AG08395 (cell line): ENCODE data around the gene CD163L1.
"Not testable (repeated sequence)": the region's sequence is repeated elsewhere in the genome, so short reads cannot be mapped to it uniquely, and the experiment has no call there.

Experiments used
- DNase-seq: peaks from one replicate; pipeline ENCODE4 v3.0.0; 2012; ENCODE audit warnings: mixed read lengths, low spot score

CD163L1 gene

GRCh38 chr12:7404275-7404674 lies 39.7 kb downstream of the CD163L1 start:
- DNase-seq = no peak

GRCh38 chr12:7403466-7403865 lies 40.5 kb downstream of the CD163L1 start:
- DNase-seq = no peak

DNA sequence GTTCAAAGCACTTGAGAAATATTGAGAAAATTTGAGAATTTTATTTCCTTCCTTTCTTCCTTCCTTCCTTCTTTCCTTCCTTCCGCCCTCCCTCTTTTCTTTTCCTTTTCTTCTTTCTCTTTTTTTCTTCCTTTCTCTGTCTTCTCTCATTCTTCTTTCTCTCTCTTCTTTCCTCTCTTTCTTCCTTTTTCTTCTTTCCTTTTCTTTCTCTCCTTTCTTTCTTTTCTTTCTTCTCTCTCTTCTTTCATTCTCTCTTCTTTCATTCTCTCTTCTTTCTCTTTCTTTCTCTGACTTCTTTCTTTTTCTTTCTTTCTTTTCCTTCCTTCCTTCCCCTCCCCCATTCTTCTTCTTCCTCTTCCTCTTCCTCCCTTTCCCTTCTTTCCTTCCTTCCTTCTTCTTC lies 44.9 kb downstream of the CD163L1 start:
- DNase-seq = no peak

DNA sequence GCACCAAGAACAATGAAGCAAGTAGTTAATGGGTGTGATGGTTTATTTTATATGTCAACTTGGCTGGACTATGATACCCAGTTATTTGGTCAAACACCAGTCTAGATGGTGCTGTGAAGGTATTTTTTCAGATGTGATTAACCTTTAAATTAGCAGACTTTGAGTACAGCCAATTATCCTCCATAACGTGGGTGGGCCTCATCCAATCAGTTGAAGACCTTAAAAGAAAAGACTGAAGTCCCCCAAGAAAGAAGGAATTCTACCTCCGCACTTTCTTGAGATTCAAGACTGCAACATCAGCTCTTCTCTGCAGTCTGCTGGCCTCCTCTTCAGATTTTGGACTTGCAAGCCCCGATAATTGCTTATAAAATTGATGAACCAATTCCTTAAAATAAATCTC lies 47.5 kb downstream of the CD163L1 start:
- DNase-seq = no peak

- DNase-seq = peak; percentile 22
Observed at GRCh38 chr12:7395950-7396349, 48.0 kb downstream of the CD163L1 start.

DNA sequence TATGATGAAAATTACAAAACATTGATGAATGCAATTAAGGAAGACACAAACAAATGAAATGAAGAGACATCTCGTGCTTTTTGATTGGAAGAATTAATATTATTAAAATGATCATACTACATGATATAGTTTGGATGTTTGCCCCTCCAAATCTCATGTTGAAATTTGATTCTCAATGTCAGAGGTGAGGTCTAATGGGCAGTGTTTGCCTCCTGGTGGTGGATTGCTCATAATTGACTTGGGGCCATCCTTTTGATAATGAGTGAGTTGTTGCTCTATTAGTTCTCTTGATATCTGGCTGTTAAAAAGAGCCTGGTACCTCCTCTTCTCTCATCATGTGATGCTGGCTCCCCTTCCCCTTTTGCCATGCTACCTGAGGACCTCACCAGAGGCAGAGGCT lies 56.7 kb downstream of the CD163L1 start:
- no peak for DNase-seq

DNA sequence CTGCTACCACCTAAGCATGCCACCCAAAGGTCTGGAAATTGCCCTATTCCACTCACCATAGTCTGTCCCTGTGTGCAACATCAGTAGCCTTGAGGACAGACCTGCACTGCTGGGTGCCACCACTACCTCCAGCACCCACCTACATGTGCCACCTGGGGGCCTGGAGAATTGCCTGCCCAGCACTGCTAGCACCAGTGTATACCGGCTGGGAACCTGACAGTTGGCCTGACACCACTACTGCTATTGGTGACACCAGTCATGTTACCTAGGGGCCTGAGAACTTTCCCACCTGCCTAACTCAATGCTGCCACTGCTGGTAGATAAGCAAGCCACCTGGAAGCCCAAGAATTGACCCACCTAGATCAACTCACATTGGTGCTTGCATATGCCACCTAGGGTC lies 60.8 kb downstream of the CD163L1 start:
- no peak for DNase-seq

GRCh38 chr12:7376196-7376595 lies 67.8 kb downstream of the CD163L1 start:
- no peak for DNase-seq

DNA sequence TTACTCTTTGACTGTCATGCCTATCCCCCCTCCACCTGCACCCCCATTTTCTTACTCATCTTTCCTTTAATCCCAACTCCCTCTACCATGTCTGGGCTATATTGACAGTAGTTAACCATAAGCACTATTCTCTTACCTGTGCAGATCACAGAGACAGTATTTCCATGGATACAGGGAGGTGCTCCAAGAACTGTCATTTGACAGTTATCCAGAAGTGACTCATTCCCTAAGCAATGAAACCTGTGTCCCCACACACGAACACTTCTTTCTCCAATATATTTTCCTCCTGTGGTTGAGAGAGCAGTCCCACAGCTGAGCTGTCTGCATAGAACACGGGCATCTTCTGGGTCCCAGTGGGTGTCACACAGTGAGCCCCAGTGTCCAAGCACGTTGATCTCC lies 68.8 kb downstream of the CD163L1 start:
- DNase-seq = no peak

DNA sequence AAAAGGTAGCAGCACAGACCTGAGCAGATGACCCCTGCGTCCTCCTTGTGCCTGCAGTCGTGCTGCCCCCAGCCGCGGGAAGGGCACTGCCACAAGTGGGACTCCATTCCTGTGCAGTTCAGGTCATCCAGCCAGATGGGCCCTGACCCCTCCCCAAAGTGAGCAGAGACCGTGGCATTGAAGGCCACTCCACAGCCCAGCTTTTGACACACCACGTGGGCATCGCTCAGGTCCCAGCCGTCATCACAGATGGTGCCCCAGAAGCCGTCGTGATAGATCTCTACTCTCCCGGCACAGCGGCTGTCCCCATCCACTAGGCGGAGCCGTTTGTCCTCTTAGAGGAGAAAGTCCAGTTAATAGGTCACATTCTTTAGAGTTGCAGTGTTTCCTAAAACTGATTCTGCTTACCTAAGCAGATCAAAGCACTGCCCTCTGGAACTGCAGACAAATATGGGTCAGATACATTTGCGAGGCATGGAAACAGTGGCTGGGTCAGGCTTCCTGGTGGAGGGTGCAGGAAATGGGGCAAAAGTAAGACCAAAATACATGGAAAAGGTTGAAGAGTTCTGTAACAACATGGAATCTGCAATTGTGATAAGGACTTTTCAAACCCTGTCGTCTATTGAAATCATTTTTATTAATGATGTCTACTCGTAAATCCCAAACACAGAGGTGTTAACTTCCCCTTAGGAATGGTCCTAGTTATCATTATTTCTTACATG lies 69.4 kb downstream of the CD163L1 start:
- DNase-seq = peak; percentile 62

DNA sequence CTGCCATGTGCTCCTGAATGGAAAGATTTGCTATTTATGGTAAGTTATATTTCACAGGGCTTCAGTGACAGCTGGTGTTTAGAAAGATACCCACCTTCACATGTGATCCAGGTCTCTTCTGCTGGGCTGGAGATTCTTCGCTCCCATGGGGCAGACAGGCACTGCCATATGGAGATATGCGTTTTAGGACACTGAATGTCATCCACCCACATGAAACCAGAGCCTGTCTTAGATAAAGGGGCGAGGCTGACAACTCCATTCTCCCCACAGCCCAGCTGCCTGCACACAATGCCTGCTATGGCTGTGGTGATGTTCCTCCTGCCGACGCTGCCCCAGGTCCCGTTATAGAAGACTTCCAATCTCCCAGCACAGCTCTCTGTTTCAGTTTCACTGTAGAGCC lies 70.7 kb downstream of the CD163L1 start:
- no peak for DNase-seq

- peak; percentile 71 for DNase-seq
Observed at GRCh38 chr12:7369274-7369729, 74.7 kb downstream of the CD163L1 start.

DNA sequence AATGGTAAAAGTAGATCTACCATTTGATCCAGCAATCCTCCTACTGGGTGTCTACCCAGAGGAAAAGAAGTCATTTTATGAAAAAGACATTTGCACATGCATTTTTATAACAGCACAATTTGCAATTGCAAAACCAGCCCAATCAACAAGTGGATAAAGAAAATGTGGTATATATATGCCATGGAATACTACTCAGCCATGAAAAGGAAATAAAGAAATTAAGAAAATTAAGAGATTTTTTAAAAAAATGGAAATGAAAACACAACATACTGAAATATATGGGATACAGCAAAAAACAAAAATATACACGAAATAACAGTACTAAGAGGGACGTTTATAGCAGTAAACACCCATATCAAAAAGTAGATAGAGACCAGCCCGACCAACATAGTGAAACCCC lies 81.2 kb downstream of the CD163L1 start:
- no peak for DNase-seq

GRCh38 chr12:7361265-7361664 lies 82.7 kb downstream of the CD163L1 start:
- no peak for DNase-seq

GRCh38 chr12:7354529-7354928 lies 89.4 kb downstream of the CD163L1 start:
- DNase-seq = no peak

- no peak for DNase-seq
Observed at GRCh38 chr12:7352661-7353060, 91.3 kb downstream of the CD163L1 start.

DNA sequence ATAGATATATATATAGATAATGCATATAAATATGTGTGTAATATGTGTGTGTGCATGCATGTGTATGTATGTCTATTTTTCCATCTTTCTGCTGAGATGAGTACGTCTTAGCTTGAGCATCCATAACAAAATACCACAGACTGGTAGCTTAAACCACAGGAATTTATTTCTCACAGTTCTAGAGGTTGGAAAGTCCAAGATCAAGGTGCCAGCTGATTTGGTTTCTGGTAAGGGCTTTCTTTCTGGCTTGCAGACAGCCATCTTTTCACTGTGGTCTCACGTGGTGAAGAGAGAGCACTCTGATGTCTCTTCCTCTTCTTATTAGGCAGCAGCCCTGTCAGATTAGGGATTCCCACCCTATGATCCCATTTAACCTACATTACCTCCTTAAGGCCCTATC lies 92.8 kb downstream of the CD163L1 start:
- DNase-seq = no peak

DNA sequence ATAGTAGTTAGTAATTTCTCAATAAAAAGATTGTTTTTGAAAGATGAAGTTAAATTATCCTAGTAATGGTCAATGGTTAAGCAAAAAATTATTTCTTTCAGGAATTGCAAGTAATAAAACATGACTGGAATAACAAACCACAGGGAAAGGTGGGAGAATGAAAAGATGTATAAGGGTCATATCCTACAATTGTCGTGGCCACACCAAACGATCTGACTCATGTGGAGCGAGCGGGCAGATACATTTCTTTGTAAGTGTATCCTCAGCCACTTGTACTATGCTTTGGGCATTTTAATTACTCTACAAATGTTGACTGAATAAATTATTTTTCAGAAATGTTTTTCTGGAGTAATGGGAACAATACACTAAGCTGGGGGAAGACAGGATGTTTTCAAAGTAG lies 94.5 kb downstream of the CD163L1 start:
- no peak for DNase-seq

DNA sequence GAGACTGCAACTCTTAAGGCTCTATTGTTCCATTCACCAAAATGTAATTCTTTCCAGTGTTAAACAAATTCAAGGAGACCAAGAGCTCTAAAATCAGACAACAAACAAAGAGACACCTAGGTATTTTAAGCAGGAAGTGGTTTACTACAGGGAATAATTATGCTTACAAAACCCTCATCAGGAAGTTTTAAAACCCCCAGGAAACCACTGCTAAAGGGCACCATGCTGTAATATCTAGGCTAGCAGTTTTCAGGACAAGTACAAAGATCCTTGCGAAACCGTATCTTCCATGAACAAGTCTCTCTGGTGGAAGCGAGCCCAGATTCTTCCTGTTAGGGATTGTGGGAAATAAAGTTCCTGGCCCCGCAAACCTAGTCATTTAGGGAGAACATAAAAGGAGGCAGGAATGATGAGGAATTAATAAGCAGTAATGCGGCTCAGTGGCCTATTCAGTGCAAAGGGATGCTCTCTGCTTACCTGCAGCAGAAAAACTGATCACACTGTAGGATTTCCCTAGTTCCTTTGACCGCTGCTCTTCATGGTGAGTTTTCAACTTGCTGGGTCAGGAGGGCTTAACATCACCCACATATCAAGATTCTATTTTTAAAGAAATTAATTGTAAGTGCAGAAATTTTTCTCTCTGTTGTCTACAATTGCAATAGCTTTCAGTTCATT lies 97.3 kb downstream of the CD163L1 start:
- DNase-seq = no peak

GRCh38 chr12:7344833-7345606 lies 98.9 kb downstream of the CD163L1 start:
- DNase-seq = no peak

DNA sequence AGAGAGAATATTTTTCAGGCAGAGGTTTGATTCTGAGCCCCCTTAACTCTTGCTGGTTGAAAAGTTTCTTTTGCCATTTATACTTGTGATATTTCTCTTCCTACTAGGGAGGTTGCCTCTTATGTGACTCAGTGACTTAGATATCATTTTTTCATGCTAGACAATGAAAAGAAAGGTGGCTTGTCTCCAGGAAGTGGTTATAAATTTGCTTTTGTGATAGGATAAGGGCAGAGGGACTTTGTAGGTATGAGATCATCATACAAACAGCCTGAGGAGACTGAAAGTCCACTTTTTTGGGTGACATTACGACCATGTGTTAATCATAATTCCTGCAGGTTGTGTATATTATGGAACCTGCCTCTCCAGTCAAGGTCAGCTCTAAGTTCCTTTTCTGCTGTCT lies 104.3 kb downstream of the CD163L1 start:
- DNase-seq = no peak

GRCh38 chr12:7337790-7338189 lies 106.2 kb downstream of the CD163L1 start:
- not testable (repeated sequence) for DNase-seq

DNA sequence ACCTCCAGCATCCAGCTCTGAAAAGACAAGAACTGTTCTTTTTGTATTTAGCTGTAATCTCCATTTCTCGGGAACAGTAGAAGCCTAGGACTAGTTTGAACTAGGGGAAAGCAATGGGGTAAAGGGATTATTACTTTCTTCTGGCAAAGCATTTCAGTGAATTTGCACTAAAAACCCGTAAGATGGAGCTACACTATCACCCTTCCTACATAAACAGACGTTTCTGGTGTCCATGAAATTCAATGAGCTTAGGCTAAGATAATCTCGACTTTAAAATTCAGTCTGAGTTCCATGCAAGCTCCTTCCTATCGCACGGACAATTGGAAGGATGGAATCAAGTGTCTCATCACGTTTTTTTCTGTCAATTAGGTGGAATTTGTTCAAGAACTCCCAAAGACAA lies 116.0 kb downstream of the CD163L1 start:
- DNase-seq = no peak
